ENCODE measurements around the gene C16orf78.

- no peak for TF ChIP-seq POLR2A (IDR thresholded peaks at IDR 0.05)
- TF ChIP-seq, protein P1, sequence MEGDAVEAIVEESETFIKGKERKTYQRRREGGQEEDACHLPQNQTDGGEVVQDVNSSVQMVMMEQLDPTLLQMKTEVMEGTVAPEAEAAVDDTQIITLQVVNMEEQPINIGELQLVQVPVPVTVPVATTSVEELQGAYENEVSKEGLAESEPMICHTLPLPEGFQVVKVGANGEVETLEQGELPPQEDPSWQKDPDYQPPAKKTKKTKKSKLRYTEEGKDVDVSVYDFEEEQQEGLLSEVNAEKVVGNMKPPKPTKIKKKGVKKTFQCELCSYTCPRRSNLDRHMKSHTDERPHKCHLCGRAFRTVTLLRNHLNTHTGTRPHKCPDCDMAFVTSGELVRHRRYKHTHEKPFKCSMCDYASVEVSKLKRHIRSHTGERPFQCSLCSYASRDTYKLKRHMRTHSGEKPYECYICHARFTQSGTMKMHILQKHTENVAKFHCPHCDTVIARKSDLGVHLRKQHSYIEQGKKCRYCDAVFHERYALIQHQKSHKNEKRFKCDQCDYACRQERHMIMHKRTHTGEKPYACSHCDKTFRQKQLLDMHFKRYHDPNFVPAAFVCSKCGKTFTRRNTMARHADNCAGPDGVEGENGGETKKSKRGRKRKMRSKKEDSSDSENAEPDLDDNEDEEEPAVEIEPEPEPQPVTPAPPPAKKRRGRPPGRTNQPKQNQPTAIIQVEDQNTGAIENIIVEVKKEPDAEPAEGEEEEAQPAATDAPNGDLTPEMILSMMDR (IDR thresholded peaks at IDR 0.05), result no peak
Measured at GRCh38 chr16:49400611-49401010, 27.0 kb downstream of the C16orf78 start.
